Measurements from ENCODE around the gene PLA2G15. TPM values are rescaled to one million over a fixed set of nuclear protein-coding genes. Genes with fewer than 3 reads are reported as not detected.
"Not testable (repeated sequence)": the region's sequence is repeated elsewhere in the genome, so short reads cannot be mapped to it uniquely, and the experiment has no call there.

Gene PLA2G15
- polyA plus RNA-seq, 4 donors, result 21.6 to 27.0 (median 22.9) TPM

- DNase-seq (ENCODE audit: low read depth in 4 of 4, low spot score in 2 of 4), result no peak
Measured at GRCh38 chr16:68273896-68274295, 28.7 kb downstream of the PLA2G15 start.

GRCh38 chr16:68274441-68274840 is 29.3 kb downstream of the PLA2G15 start:
- no peak for DNase-seq (ENCODE audit: low read depth in 4 of 4, low spot score in 2 of 4)

- no peak for DNase-seq (ENCODE audit: low read depth in 4 of 4, low spot score in 2 of 4)
Measured at GRCh38 chr16:68275611-68276191, 30.5 kb downstream of the PLA2G15 start.

- no peak for DNase-seq (ENCODE audit: low read depth in 4 of 4, low spot score in 2 of 4)
Measured at GRCh38 chr16:68276223-68276622, 31.1 kb downstream of the PLA2G15 start.

- no peak for DNase-seq (ENCODE audit: low read depth in 4 of 4, low spot score in 2 of 4)
Measured at GRCh38 chr16:68279726-68280558, 34.8 kb downstream of the PLA2G15 start.

DNA sequence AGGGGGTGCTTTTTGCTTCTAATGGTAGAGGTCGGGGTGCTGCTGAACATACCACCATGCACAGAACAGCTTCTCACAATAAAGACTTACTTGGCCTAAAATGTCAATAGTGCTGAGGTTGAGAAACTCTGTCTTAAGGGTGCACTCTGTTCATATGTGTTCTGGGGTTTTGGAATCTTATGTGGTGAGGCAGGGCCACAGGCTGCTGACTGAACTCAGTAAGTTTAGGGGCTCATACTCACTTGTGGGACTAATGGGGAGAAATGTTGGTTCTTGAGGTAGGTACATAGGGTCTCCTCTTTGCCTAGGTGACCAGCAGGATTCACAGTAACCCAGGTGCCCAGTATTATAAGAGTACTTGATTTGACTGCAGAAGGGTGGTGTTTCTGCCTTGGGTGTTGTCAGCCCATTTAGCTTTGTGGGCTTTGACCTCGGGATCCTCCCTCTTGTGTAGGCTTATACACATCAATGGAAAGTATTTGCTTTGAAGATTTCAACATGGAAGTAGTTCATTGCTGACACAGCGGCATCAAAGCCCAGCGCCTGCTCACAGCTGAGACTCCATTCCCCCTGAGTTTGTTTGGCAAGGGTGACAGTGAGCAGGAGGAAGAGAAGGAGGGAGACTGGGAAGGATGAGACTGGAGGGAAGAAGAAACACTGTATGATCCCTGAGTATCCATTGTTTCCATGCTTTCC is 36.3 kb downstream of the PLA2G15 start:
- DNase-seq (ENCODE audit: low read depth in 4 of 4, low spot score in 2 of 4), result no peak

GRCh38 chr16:68282064-68282452 is 36.9 kb downstream of the PLA2G15 start:
- no peak for DNase-seq (ENCODE audit: low read depth in 4 of 4, low spot score in 2 of 4)

DNA sequence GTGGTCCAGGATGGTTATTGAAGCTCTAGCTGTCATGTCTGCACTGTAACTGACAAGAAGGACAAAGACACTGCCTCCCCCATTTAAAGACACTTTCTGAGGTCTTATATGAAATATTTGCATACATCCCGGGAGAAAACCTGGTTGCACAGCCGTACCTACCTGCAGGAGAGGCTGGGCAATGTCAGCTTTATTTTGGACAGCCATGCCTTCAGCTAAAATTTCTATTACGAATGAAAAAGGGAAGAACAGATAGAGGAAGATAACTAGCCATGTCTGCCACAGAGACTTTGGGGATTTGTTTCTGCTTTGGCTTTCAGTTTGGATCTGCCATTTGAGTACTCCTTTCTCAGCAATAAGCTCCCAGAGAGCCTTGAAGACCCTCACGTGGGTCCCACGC is 38.2 kb downstream of the PLA2G15 start:
- DNase-seq (ENCODE audit: low read depth in 4 of 4, low spot score in 2 of 4), result no peak

DNA sequence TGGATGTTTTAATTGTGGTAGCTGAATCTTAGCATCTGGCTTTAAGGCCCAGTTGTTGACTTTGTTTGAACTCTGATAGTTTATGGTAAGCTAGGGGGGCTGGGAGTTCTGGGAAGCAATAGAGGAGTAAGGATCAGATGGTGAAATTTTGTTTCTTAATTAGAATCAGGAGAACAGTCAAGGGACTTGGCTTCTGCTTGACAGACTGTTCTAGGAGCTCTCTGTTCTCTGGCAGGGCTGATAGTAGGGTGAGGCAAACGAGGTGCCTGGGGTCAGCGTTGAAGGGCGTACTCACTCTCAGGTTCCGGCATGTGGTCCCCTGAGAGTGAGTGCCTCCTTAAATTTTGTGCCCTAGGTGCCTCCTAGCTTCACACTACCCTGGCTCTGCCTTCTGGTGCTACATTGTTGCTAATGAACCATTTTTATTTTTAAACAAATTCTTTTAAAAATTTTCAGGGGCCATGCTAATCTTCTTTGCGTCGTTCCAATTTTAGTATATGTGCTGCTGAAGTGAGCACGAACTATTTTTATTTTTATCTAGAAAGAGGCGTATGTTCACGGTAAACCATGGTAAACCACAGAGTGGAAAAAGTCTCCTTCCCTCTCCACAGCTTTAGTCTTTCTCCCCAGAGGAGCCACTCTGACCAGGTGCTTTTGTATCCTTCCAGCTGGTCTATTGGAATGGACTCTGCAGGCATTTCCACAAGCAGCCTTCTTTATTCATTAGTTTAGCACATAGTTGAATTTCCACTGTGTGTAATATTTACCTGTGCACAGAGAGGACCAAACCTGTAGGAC is 38.8 kb downstream of the PLA2G15 start:
- DNase-seq (ENCODE audit: low read depth in 4 of 4, low spot score in 2 of 4), result no peak

DNA sequence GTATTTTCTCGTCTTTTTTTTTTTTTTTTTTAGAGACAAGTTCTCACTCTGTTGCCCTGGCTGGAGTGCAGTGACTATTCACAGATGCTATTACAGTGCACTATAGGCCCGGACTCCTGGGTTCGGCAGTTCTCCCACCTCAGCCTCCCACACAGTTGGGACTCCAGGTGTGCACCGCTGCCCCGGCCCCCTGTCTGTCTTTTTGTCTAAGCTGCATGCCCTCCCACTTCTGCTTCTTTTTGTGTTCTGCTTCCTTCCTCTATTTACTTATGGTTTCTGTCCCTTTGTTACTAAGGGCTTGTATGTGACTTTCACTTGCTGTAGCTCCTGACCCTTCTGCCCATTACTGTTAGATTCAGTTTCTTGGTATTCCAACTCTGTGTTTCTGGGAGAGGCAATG is 39.7 kb downstream of the PLA2G15 start:
- no peak for DNase-seq (ENCODE audit: low read depth in 4 of 4, low spot score in 2 of 4)

GRCh38 chr16:68285683-68286082 is 40.5 kb downstream of the PLA2G15 start:
- DNase-seq (ENCODE audit: low read depth in 4 of 4, low spot score in 2 of 4), result no peak

DNA sequence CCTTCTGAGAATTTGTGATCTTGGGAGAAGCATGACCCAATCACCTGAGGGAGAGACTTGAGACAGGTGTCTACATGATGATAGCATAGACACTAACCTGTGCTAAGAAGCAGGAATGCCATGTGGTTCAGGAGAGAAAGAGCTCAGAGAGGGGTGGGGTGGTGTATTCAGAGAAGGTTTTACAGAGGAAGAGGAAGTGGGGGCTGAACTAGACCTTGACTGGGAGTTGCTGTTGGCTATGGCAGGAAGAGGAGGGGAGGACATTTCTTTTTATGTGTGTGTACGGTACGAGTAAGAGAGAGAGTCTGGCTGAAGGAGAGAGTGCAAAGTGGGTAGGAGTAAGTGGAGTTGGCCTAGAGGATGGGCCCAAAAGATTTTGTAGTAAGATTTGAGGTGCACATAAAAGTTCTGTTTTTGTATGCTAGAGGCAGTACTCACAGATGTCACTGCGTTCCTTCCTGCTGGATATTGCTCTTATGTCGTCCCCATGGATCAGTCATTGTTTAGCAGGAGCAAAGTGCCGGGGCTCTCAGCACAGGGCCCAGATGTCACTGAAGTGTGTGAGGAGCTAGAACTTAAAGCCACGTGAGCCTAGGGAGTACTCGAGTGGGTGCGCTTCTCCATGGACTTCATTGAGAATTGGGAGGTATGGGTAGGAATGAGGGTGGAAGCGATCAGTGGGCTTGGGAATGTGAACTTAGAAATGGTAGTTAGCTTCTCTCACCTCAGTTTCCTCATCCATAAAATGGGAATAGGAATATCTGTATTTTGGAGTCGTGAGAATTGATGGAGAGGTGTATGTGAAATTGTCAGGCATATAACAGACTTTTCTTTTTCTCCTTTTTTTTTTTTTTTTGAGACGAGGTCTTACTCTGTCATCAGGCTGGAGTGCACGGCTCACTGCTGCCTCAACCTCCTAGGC is 41.2 kb downstream of the PLA2G15 start:
- DNase-seq (ENCODE audit: low read depth in 4 of 4, low spot score in 2 of 4), result no peak

DNA sequence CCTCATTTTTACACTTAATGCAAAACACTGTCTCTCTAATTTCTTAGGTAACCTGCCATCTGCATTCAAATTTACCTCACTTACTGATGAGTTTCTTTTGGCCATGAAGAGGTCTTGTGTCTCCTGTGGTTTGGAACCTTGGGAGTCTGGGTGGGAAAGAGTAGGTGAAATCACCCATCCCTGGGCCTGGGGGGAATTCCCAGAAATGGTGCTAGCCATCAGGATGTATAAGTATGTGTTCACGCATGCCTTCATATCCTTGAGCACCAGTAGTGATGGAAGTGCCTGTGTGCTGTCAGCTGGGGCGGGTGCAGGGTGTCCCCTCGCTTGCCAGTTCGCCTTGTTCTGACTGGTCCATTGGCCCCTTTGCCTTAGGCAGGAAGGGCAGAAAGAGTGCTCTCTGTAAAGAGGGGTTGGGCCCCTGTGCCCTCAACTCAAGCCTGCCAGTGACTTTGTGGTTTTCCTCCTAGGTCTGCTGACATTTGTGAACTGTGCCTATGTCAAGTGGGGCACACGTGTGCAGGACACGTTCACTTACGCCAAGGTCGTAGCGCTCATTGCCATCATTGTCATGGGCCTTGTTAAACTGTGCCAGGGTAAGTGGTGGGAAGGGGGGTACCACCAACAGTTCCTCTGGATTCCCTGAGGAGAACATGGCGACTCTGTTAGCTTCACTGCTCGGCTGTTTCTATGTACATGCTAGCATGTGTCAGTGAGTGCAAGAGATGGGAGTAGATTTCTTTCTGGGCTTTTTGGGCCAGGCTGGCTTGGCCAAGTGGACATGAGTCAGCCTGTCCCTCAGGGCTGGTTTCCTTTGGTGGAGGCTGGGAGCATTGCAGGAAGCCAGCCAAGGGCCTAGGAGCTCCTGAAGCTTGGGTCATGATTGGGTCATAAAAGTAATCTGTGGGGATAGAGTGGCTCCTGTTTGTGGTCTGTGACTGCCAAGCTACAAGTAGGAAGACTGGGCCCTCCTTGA is 42.4 kb downstream of the PLA2G15 start:
- DNase-seq (ENCODE audit: low read depth in 4 of 4, low spot score in 2 of 4), result no peak

DNA sequence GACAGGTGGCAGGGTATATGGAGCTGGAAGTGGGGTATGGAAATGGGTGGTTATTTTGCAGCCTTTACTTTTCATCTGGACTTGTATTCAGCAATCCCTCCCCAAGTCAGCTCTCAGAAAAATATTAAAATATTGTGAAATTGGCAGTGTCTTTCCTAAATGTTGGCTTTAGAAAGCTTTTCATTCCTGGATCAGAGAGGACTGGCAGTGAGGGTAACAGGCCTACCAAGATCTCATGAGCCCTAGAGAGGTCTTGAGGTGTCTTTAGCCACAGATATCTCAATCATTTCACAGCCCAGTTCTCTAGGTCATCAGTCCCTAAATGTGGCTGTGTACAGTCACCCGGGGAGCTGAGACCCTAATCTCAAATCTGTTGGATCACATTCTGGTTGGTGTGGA is 43.1 kb downstream of the PLA2G15 start:
- DNase-seq (ENCODE audit: low read depth in 4 of 4, low spot score in 2 of 4), result no peak

GRCh38 chr16:68288796-68289195 is 43.6 kb downstream of the PLA2G15 start:
- not testable (repeated sequence) for DNase-seq (ENCODE audit: low read depth in 4 of 4, low spot score in 2 of 4)

GRCh38 chr16:68289202-68289601 is 44.0 kb downstream of the PLA2G15 start:
- no peak for DNase-seq (ENCODE audit: low read depth in 4 of 4, low spot score in 2 of 4)

- DNase-seq (ENCODE audit: low read depth in 4 of 4, low spot score in 2 of 4), result no peak
Measured at GRCh38 chr16:68289621-68290329, 44.6 kb downstream of the PLA2G15 start.

DNA sequence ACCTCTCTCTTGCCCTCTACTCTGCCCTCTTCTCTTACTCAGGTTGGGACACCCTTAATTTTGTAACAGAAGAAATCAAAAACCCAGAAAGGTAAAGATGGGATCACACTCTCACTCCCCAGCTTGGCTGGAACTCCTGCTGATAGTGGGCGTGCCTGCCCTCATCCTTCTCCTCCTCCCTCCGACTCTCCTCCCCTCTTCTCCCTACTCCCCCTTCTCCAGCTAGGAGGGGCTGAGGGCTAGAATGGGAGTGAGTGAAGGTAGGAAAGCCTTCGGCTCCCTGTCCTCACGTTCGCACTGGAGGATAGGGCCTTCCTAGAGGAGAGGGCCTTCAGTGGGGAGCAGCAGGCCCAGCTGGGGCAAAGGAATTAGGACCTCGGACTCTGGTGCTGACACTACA is 45.3 kb downstream of the PLA2G15 start:
- no peak for DNase-seq (ENCODE audit: low read depth in 4 of 4, low spot score in 2 of 4)

All from left renal cortex interstitium (tissue), 4 donors.